Endothelial cell of umbilical vein (primary cell): Measurements from ENCODE around the gene SLC11A2.

Source experiments
- EZH2 ChIP-seq: IDR thresholded peaks from 2 replicates; pipeline ENCODE4 v1.6.1; 2012; ENCODE audit warnings: borderline replicate concordance, low read depth, mild to moderate bottlenecking, moderate library complexity, low read length, inconsistent platforms; ENCODE audit not compliant: severe bottlenecking
- POLR2A ChIP-seq: IDR thresholded peaks from 2 replicates; pipeline ENCODE4 v1.6.1; 2012; ENCODE audit warnings: low read depth, mild to moderate bottlenecking, control low read depth, low read length
- TF ChIP-seq, protein P1 (sequence below), 2 donors: IDR thresholded peaks; 1 replicate in 1 of 2; 2 replicates in 1 of 2; pipeline ENCODE4 v1.5.1; 2011; ENCODE audit warnings: low read length in 2 of 2, mild to moderate bottlenecking in 2 of 2, moderate library complexity in 2 of 2, control low read depth in 1 of 2, inconsistent platforms in 1 of 2, low read depth in 1 of 2; ENCODE audit not compliant: insufficient read depth in 1 of 2; ENCODE audit errors: extremely low read depth in 1 of 2

GRCh38 chr12:51012570-51013236 is 13.5 kb downstream of the SLC11A2 start:
- TF ChIP-seq EZH2, result no peak
- TF ChIP-seq, protein P1, sequence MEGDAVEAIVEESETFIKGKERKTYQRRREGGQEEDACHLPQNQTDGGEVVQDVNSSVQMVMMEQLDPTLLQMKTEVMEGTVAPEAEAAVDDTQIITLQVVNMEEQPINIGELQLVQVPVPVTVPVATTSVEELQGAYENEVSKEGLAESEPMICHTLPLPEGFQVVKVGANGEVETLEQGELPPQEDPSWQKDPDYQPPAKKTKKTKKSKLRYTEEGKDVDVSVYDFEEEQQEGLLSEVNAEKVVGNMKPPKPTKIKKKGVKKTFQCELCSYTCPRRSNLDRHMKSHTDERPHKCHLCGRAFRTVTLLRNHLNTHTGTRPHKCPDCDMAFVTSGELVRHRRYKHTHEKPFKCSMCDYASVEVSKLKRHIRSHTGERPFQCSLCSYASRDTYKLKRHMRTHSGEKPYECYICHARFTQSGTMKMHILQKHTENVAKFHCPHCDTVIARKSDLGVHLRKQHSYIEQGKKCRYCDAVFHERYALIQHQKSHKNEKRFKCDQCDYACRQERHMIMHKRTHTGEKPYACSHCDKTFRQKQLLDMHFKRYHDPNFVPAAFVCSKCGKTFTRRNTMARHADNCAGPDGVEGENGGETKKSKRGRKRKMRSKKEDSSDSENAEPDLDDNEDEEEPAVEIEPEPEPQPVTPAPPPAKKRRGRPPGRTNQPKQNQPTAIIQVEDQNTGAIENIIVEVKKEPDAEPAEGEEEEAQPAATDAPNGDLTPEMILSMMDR (IDR thresholded peaks at IDR 0.05; ENCODE audit: extremely low read depth in 1 of 2, insufficient read depth in 1 of 2, low read depth in 1 of 2, low read length in 2 of 2), result no peak
- no peak for TF ChIP-seq POLR2A
